ENCODE results near the gene FAM210B.
"Not testable (repeated sequence)": the region's sequence is repeated elsewhere in the genome, so short reads cannot be mapped to it uniquely, and the experiment has no call there.

The FAM210B gene, protein sequence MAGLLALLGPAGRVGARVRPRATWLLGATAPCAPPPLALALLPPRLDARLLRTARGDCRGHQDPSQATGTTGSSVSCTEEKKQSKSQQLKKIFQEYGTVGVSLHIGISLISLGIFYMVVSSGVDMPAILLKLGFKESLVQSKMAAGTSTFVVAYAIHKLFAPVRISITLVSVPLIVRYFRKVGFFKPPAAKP
- 18.1 to 29.4 reads per million in 2 donors for total RNA-seq

- DNase-seq = peak; percentile 63 to 89 (median 74)
Measured at GRCh38 chr20:56358600-56359211, at the start of gene FAM210B. TSS of gene FAM210B (plus strand) at chr20:56358974. CDS start at chr20:56359006, 32 bp downstream.

- DNase-seq = no peak
Measured at GRCh38 chr20:56316051-56316450, 42.7 kb upstream of the FAM210B start.

DNA sequence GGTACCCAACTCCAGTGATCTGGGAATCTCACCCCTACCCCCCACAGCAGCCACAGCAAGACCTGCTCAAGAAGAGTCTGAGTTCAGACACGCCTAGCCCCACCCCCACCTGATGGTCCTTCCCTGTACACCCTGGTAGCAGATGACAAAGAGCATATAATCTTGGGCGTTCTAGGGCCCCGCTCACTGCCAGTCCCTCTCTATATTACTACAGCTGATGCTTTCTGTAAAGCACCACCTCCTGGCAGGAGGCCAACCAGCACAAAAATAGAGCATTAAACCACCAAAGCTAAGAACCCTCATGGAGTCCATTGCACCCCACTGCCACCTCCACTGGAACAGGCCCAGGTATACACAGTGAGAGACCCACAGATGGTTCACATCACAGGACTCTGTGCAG is 42.3 kb upstream of the FAM210B start:
- DNase-seq = no peak

DNA sequence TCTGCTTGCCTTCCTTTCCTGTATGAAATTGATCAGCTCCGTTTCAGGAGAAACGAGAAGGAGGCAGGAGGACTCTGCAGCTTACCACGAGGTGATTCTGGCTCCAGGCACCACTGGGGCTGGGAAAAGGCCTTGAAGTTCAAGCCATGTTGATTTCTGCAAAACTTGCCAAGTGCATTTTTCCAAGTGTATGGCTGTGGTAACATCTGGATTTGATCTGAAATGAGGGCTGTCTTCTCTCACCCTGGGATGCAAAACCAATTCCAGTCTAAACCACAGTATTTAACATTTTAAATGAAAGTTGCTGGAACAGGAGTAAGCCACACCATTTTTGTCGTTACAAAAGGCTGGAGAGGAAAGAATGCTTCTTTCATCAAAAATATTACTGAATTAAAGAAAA is 36.1 kb upstream of the FAM210B start:
- no peak for DNase-seq

DNA sequence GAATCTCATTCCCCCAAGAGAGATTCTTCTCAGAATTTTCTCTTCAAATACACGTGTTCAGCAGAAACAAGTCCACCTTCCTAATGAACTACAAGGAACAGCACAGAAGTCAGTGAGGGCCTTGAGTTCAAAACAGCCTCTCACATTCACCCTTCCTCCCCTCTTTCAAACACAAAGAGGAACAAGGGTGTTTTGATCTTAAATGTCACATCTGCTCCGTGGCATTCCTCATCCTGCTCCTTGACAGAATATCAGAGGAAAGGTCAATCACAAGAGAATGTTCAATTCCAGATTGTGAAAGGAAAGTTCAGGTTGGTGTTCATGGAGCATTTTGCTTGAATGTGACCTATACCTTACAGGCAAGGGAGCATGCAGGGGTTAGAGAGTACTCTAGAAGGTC is 35.6 kb upstream of the FAM210B start:
- DNase-seq = no peak

- DNase-seq = no peak
Measured at GRCh38 chr20:56323656-56324055, 35.1 kb upstream of the FAM210B start.

DNA sequence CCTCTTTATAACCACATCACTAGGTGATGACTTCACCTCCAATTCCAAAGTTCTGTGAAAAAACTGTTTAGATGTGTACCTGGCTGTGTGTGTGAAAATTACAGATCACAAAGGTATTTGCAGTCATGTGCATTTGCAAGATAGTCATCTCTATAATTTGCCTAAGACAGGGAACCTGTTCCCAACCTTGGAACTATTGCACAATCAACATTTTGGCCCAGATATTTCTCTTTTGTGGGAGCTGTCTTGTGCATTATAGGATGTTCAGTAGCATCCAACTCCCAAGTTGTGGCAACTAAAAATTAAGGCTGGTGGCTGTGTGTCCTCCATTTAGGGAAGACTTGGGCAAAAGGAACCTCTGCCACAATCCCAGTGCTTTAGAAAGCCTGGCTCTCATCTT is 34.0 kb upstream of the FAM210B start:
- DNase-seq = no peak

DNA sequence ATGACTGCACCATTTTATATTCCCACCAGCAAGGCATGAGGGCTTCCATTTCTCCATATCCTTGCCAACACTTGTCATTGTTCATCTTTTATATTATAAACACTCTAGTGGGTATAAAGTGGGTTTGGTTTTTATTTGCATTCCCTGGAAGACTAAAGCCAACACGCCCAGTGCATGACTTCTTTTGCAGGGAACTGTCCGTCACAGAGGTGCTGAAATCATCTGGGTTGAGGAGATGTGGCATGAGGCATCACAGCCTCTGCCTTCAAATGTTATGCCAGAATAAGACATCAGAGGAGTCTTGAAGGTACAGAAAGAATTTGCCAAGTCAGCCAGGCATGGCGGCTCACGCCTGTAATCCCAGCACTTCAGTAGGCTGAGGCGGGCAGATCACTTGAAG is 29.9 kb upstream of the FAM210B start:
- peak in 1 of 5 experiments; percentile 3 for DNase-seq

- DNase-seq = not testable (repeated sequence)
Measured at GRCh38 chr20:56336709-56337108, 22.1 kb upstream of the FAM210B start.

DNA sequence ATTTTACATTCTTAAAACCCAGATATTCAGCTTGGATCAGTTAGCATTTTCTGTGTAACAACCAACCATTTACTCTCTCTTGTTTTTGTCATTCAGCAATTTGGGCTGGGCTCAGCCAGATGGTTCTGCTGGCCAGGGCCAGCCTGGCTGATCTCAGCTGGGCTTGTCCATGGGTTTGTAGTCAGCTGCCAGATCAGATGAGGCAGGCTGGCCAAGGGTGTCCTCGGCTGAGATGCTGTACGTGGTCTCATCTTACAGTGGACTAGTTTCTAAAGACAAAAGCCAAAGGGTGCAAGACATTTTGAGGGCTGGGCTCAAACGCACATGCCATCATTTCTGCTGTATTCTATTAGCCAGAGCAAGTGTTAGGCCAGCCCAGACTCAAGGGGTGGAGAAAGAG is 16.0 kb upstream of the FAM210B start:
- DNase-seq = no peak

- peak in 1 of 5 experiments; percentile 54 for DNase-seq
Measured at GRCh38 chr20:56343861-56344381, 14.9 kb upstream of the FAM210B start.

DNA sequence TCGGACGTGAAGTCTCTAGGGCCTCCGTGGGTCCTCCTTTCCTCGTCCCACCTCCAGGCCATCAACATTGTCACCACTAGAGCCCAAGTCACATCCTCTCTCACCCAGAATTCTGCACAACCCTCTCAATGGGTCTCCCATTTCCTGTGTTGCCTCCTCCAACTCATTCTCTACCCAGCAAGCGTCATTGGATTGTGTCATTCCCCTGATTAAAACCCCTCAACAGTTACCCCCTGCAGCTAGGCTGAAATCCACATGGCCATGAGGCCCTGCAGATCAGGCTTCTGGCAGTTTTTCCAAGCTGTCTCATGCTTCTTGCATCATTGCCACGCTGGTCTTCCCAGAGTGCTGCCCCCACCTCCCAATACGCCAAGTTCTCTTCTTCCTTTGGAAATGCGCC is 12.9 kb upstream of the FAM210B start:
- no peak for DNase-seq

GRCh38 chr20:56347628-56348304 is 11.0 kb upstream of the FAM210B start:
- no peak for DNase-seq

GRCh38 chr20:56348305-56348693 is 10.5 kb upstream of the FAM210B start:
- DNase-seq = no peak

DNA sequence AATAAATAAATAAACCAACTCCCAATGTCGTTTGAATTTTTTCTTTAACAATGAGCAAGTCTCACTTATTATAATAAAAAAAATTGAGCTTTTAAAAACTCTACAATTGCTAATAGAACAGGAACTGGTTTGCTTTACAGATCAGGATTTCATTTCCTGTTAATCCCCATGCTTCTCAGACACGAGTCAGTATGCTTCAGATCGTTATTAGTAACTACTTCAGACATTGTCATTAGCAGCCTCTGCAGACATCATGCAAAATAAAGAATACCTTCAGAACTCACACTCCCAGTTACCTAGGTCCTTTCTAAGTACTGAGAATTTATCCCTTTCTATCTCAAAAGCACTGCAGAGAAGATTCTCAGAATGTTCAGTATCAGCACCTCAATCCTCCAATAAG is 10.0 kb upstream of the FAM210B start:
- no peak for DNase-seq

- DNase-seq = no peak
Measured at GRCh38 chr20:56350842-56351241, 7.9 kb upstream of the FAM210B start.

GRCh38 chr20:56352345-56353055 is 6.3 kb upstream of the FAM210B start:
- no peak for DNase-seq

DNA sequence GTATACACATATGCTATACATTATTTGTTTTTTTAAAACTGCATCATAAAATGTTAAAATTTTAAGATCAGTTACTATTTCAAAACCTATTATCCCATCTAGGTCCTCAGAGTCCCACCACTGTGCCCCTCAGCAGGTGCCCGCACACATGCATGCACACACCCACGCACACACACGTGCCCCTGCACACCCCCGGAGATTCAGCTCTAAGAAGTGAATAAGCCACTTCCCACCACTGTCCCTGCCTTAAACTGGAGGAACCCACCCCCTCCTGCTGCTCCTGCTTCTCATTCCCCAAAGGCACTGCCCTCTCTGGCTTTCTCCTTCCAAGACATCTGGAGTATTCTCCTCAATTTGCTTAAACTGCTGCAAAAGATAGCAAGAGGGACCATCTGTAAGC is 5.4 kb upstream of the FAM210B start:
- no peak for DNase-seq

DNA sequence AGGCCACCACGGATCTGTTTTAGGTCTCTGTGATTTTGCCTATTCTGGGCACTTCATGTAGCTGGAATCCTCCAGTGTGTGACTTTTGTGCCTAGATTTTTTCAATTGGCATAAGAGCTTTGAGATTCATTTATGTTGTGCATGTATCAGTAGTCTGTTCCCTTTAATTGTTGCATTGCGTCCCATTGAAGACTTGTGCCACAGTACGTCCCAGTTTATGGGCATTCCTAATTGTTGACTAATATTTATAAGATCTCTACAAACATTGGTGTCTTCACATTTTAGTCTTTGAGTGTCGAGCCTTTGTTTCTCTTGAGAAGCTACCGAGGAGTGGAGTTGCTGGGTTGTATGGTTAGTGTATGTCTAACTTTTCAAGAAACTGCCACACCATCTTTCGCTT is 704 bp upstream of the FAM210B start:
- no peak for DNase-seq

DNA sequence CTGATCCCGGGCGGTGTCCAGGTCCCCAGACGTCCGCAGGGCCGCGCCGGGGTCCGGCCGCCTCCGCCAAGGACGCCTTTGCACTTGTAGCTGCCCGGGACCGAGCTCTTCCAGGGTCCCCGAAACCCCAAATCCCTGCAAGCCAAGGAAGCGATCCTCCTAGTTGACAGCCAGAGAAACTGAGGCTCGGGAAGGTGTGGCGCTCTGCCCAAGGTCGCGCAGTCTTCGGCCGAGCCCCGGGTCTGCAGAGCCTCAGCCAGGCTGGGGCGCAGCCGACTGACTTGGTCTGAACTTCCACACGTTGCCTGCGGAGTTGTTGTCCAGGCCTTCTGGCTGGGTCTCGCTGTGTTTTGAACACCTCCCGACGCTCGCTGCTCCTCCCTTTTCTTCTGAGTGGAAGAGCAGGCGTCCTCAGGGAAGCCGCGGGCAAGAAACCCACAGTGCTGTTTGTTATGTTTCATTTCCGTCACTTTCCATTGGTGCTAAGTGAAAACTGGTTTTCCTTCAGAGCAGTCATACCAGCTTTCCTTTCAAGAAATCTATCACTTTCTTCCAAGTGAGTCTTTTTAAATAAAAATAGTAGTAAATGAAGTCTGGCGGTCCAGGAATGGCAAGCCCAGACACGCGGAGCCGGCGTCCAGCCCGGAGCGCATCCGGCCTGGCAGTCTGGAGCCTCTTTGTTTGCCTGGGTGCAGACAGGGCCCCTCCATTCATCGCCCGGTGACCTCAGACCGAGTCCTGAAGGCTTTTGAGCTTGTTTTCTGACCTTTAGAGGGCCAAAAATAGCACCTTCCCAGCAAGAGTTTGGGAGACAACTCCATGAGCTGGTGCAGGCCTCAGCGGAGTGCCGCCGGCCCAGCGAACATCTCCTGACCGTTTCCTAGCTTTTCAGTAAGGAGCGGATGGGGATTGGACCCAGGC is 698 bp downstream of the FAM210B start:
- peak in 1 of 5 experiments; percentile 29 for DNase-seq

- DNase-seq = no peak
Measured at GRCh38 chr20:56360133-56360907, 1.5 kb downstream of the FAM210B start.

- no peak for DNase-seq
Measured at GRCh38 chr20:56360908-56361205, 2.1 kb downstream of the FAM210B start.

Data from T-helper 2 cell (primary cell).